GM12872 (cell line): ENCODE results near the gene GNG8.

Experiments
- CTCF ChIP-seq: IDR thresholded peaks from 3 replicates; pipeline ENCODE4 v1.5.1; 2011; ENCODE audit warnings: low read depth, mild to moderate bottlenecking, low read length, moderate library complexity; ENCODE audit not compliant: insufficient read depth

Gene GNG8

GRCh38 chr19:46620716-46621115, 15.3 kb downstream of the GNG8 start:
- TF ChIP-seq CTCF = no peak

GRCh38 chr19:46620267-46620666, 15.7 kb downstream of the GNG8 start:
- no peak for TF ChIP-seq CTCF

GRCh38 chr19:46618670-46619231, 17.3 kb downstream of the GNG8 start:
- TF ChIP-seq CTCF = no peak

- no peak for TF ChIP-seq CTCF
Measured at GRCh38 chr19:46617601-46618000, 18.4 kb downstream of the GNG8 start.

- TF ChIP-seq CTCF = peak; percentile 51; the same call in 2 of the 3 replicates
Measured at GRCh38 chr19:46616631-46617322, 19.2 kb downstream of the GNG8 start.

- no peak for TF ChIP-seq CTCF
Measured at GRCh38 chr19:46615966-46616365, 20.0 kb downstream of the GNG8 start.

- peak; percentile 89 for TF ChIP-seq CTCF
Measured at GRCh38 chr19:46614114-46614722, 21.8 kb downstream of the GNG8 start.
